ENCODE measurements around the gene RPL4. TPM values are rescaled to one million over a fixed set of nuclear protein-coding genes. Genes with fewer than 3 reads are reported as not detected.

The RPL4 gene
- total RNA-seq, 6 experiments from 2014 or later = 2,685 to 3,032 (median 2,841) TPM

GRCh38 chr15:66481107-66481856 lies 23.4 kb downstream of the RPL4 start:
- H3K4me3 Mint-ChIP-seq = no peak overlapping the region
- H3K36me3 Mint-ChIP-seq (ENCODE audit: low read depth) = peaks cover 24% of the 10 kb centered on the region
- no peak overlapping the region for H3K27ac Mint-ChIP-seq
- peak; percentile 31; the same call in 1 of the 2 replicates for TF ChIP-seq CTCF (IDR thresholded peaks at IDR 0.05)
- no peaks in the 10 kb centered on the region for H3K27me3 Mint-ChIP-seq (ENCODE audit: insufficient read depth)
- H3K4me1 Mint-ChIP-seq (ENCODE audit: low read depth) = peaks cover 25% of the 10 kb centered on the region
- DNase-seq = no peak
- H3K9me3 Mint-ChIP-seq = no peaks in the 10 kb centered on the region

- Mint-ChIP-seq H3K27ac (no peak overlapping the region), H3K36me3 (ENCODE audit: low read depth) (peaks cover 24% of the 10 kb centered on the region), H3K27me3 (ENCODE audit: insufficient read depth) (no peaks in the 10 kb centered on the region), H3K9me3 (no peaks in the 10 kb centered on the region), H3K4me3 (no peak overlapping the region), H3K4me1 (ENCODE audit: low read depth) (peaks cover 25% of the 10 kb centered on the region)
- no peak for TF ChIP-seq CTCF (IDR thresholded peaks at IDR 0.05)
- no peak for DNase-seq
Observed at GRCh38 chr15:66480267-66480666, 24.4 kb downstream of the RPL4 start.

GRCh38 chr15:66477011-66477410 lies 27.6 kb downstream of the RPL4 start:
- Mint-ChIP-seq H3K36me3 (ENCODE audit: low read depth) (peaks cover 9% of the 10 kb centered on the region), H3K4me1 (ENCODE audit: low read depth) (peaks cover 25% of the 10 kb centered on the region), H3K4me3 (no peak overlapping the region), H3K27ac (no peak overlapping the region), H3K9me3 (no peaks in the 10 kb centered on the region), H3K27me3 (ENCODE audit: insufficient read depth) (no peaks in the 10 kb centered on the region)
- no peak for TF ChIP-seq CTCF (IDR thresholded peaks at IDR 0.05)
- no peak for DNase-seq

- Mint-ChIP-seq H3K27me3 (ENCODE audit: insufficient read depth) (no peaks in the 10 kb centered on the region), H3K4me3 (no peak overlapping the region), H3K4me1 (ENCODE audit: low read depth) (peaks cover 26% of the 10 kb centered on the region), H3K27ac (no peak overlapping the region), H3K36me3 (ENCODE audit: low read depth) (peaks cover 4% of the 10 kb centered on the region), H3K9me3 (no peaks in the 10 kb centered on the region)
- DNase-seq = no peak
- no peak for TF ChIP-seq CTCF (IDR thresholded peaks at IDR 0.05)
Observed at GRCh38 chr15:66476535-66476934, 28.1 kb downstream of the RPL4 start.

- Mint-ChIP-seq H3K4me3 (no peak overlapping the region), H3K36me3 (ENCODE audit: low read depth) (no peaks in the 10 kb centered on the region), H3K27ac (no peak overlapping the region), H3K9me3 (no peaks in the 10 kb centered on the region), H3K4me1 (ENCODE audit: low read depth) (peaks cover 15% of the 10 kb centered on the region), H3K27me3 (ENCODE audit: insufficient read depth) (no peaks in the 10 kb centered on the region)
- TF ChIP-seq CTCF (IDR thresholded peaks at IDR 0.05) = no peak
- no peak for DNase-seq
Observed at GRCh38 chr15:66474963-66475362, 29.7 kb downstream of the RPL4 start.

Data from HFFc6 (cell line).